ENCODE results near the gene ZC3H13. TPM values are rescaled to one million over a fixed set of nuclear protein-coding genes. Genes with fewer than 3 reads are reported as not detected.
A peak's percentile ranks its signal among the peaks of the same experiment; 100 is the strongest.

ZC3H13 gene
- total and polyA plus RNA-seq, 10 of the 15 experiments (the other 5 are each of a cell fraction or from before 2014, with no cell fraction given), result 10.0 to 55.9 (median 25.4) TPM

GRCh38 chr13:46053162-46054012 is 841 bp upstream of the ZC3H13 start (continued):
- TF ChIP-seq ATF2 (IDR thresholded peaks at IDR 0.05; ENCODE audit: low read length), result no peak
- TF ChIP-seq BMI1 (IDR thresholded peaks at IDR 0.05; ENCODE audit: borderline replicate concordance), result peak; percentile 58; the same call in 1 of the 2 replicates
- no peak for TF ChIP-seq ZBTB4 (CRISPR knock-in tag; IDR thresholded peaks at IDR 0.05)

DNA sequence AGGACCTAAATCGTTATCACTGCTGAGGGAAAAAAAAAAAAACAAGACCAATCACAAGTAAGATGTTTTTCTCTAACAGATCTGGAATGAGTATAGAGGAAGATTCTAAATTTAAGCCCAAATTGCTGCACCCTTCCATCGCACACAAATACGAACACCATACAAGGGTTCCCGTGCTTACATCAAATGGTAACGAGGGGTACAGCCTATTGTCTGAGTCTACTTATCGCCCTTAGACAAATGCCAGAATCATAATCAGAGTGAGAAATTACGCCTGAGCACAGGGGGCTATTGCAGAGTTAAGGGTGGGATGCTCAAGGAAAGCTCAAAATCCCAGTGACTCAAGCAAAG is 603 bp downstream of the ZC3H13 start:
- intact Hi-C loops (cut with micrococcal nuclease; ENCODE audit: unreplicated experiment) (loop anchor here (2.0 to 5.0 kb wide), 3 partner anchors 49 to 130 kb away; partner anchors contain the start of gene LCP1), in situ Hi-C loops (cut with MboI) (no loop called here)
- Histone ChIP-seq H3K27me3 (replicated peaks in 1 of 2; ENCODE audit: control insufficient read depth in 2 of 2, insufficient read depth in 2 of 2, low read length in 1 of 2) (no peaks in the 10 kb centered on the region), H3K27ac (ENCODE audit: control insufficient read depth, insufficient read depth) (peak overlapping the region; percentile 91), H3K4me2 (ENCODE audit: control insufficient read depth, insufficient read depth) (peak overlapping the region; percentile 36), H3K9me3 (replicated peaks; ENCODE audit: control insufficient read depth, insufficient read depth, low read length) (no peaks in the 10 kb centered on the region; the same call in 2 of the 3 replicates), H2AFZ (ENCODE audit: control insufficient read depth, low read depth, low read length) (peak overlapping the region; percentile 56), H3K36me3 (ENCODE audit: control insufficient read depth in 2 of 2, insufficient read depth in 2 of 2, low read length in 1 of 2) (no peaks in the 10 kb centered on the region), H3K79me2 (ENCODE audit: control insufficient read depth, insufficient read depth, low read length) (peaks cover 59% of the 10 kb centered on the region), H3K9ac (ENCODE audit: control insufficient read depth, insufficient read depth, low read length) (peak overlapping the region; percentile 95), H4K20me1 (ENCODE audit: control insufficient read depth, insufficient read depth) (no peaks in the 10 kb centered on the region), H3K4me1 (ENCODE audit: control insufficient read depth, insufficient read depth, low read length) (no peaks in the 10 kb centered on the region), H3K4me3 (peak overlapping the region; percentile 95)
- SMC1A ChIA-PET (ENCODE audit: uncharacterized antibody, unreplicated experiment), result interaction anchor here (0.7 to 2.2 kb wide), 4 partner anchors 11 to 61 kb away, joined by 3 to 6 read pairs (median 4); no protein-coding TSS in a partner anchor
- RAD21 ChIA-PET (ENCODE audit: unreplicated experiment), result interaction anchor here (0.6 kb wide), 1 partner anchor 260 kb away, joined by 4 read pairs; no protein-coding TSS in a partner anchor
- DNase-seq (ENCODE audit: low read depth, low spot score) (no peak), ATAC-seq (peak; percentile 34), FAIRE-seq (no peak)
- BruUV-seq (replicated peaks), result no TSS peak
- CTCF ChIA-PET, result interaction anchor here (1.4 kb wide), 1 partner anchor 9 kb away, joined by 4 read pairs; no protein-coding TSS in a partner anchor
- 7% methylated on average over 7 of the region's 7 CpGs for WGBS (ENCODE audit: insufficient coverage, insufficient replicate concordance, low lambda C conversion rate, missing lambda C conversion rate)
- POLR2A ChIA-PET, result interaction anchor here (0.6 to 1.0 kb wide), 7 partner anchors 12 to 252 kb away, joined by 3 to 11 read pairs (median 3); no protein-coding TSS in a partner anchor
- TF ChIP-seq, protein P1, sequence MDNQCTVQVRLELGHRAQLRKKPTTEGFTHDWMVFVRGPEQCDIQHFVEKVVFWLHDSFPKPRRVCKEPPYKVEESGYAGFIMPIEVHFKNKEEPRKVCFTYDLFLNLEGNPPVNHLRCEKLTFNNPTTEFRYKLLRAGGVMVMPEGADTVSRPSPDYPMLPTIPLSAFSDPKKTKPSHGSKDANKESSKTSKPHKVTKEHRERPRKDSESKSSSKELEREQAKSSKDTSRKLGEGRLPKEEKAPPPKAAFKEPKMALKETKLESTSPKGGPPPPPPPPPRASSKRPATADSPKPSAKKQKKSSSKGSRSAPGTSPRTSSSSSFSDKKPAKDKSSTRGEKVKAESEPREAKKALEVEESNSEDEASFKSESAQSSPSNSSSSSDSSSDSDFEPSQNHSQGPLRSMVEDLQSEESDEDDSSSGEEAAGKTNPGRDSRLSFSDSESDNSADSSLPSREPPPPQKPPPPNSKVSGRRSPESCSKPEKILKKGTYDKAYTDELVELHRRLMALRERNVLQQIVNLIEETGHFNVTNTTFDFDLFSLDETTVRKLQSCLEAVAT (IDR thresholded peaks at IDR 0.05), result no peak
- TF ChIP-seq NR2F1 (conservative IDR thresholded peaks at IDR 0.05) (no peak), MXI1 (IDR thresholded peaks at IDR 0.05; ENCODE audit: low read depth, low read length) (no peak), IRF3 (IDR thresholded peaks at IDR 0.05) (no peak), LARP7 (IDR thresholded peaks at IDR 0.05) (no peak)
